SH-SY5Y (cell line): Measurements from ENCODE around the gene PARD3.

Source experiments
- GATA2 ChIP-seq: IDR thresholded peaks from 2 replicates; pipeline ENCODE4 v1.6.1; 2011; ENCODE audit warnings: mild to moderate bottlenecking, low read depth, low read length
- GATA3 ChIP-seq: IDR thresholded peaks from 2 replicates; pipeline ENCODE4 v1.6.1; 2011; ENCODE audit warnings: low read depth, mild to moderate bottlenecking, low read length, moderate library complexity

DNA sequence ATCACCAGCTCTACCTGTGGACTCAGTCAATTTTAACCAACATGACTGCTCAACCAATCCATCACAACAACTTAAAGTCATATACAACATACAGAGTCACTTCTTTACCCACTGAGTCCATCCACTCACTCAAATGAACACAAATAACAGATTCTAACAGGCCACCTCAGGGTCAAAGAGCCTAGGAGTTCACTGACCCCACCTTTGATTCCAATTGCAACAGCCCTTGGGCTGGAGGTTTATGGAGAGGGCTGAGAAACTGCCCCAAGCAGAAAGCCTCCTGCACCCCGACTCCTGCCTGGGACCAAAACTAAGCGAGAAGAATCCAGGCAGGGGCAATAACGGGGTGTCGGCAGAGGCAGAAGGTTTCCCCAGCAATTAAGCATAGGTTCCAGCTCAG, 263.8 kb downstream of the PARD3 start:
- no peak for TF ChIP-seq GATA3
- no peak for TF ChIP-seq GATA2
